GM23338 (cell line): ENCODE results near the gene PSMB10. TPM values are rescaled to one million over a fixed set of nuclear protein-coding genes. Genes with fewer than 3 reads are reported as not detected.

Experiments used
- ATAC-seq: fragments of 200-7000 bp; cut with Tn5 transposase; 3 replicates; pipeline ENCODE4 v1.9.1; 2020
- DNase-seq: peaks from one replicate; pipeline ENCODE4 v3.0.0-alpha.2; 2015; ENCODE audit warnings: low spot score
- H2AFZ ChIP-seq: fragments of 200-600 bp; sonication (generic); 2 replicates; pipeline ENCODE4 v1.8.0; 2016; ENCODE audit warnings: antibody characterized with exemption, mild to moderate bottlenecking, moderate library complexity
- H3F3A ChIP-seq: fragments of 200-600 bp; sonication (generic); replicated peaks from 2 replicates; pipeline ENCODE4 v1.8.0; 2017; ENCODE audit warnings: antibody characterized with exemption, mixed run types, low read depth
- H3K27ac ChIP-seq: fragments of 200-600 bp; sonication (generic); 2 replicates; pipeline ENCODE4 v1.6.1; 2016; ENCODE audit warnings: low read depth
- H3K27me3 ChIP-seq: fragments of 200-600 bp; sonication (generic); 2 replicates; pipeline ENCODE4 v1.8.0; 2016; ENCODE audit warnings: mild to moderate bottlenecking, mixed run types, moderate library complexity; ENCODE audit not compliant: insufficient read depth
- H3K36me3 ChIP-seq: fragments of 200-600 bp; sonication (generic); 2 replicates; pipeline ENCODE4 v1.8.0; 2016; ENCODE audit warnings: mild to moderate bottlenecking; ENCODE audit not compliant: insufficient read depth
- H3K4me1 ChIP-seq: fragments of 200-600 bp; sonication (generic); 2 replicates; pipeline ENCODE4 v1.8.0; 2016; ENCODE audit warnings: mild to moderate bottlenecking, moderate library complexity; ENCODE audit not compliant: insufficient read depth
- H3K4me2 ChIP-seq: fragments of 200-600 bp; sonication (generic); 2 replicates; pipeline ENCODE4 v1.7.1; 2017; ENCODE audit warnings: mixed run types
- H3K4me3 ChIP-seq: fragments of 200-600 bp; sonication (generic); 2 replicates; pipeline ENCODE4 v1.6.1; 2016; ENCODE audit warnings: mixed run types
- H3K79me2 ChIP-seq: fragments of 200-600 bp; sonication (generic); replicated peaks from 2 replicates; pipeline ENCODE4 v1.8.0; 2017; ENCODE audit warnings: mild to moderate bottlenecking; ENCODE audit not compliant: insufficient read depth
- H3K9me2 ChIP-seq: fragments of 200-600 bp; sonication (generic); 2 replicates; pipeline ENCODE4 v1.8.0; 2017; ENCODE audit not compliant: insufficient read depth
- H4K20me1 ChIP-seq: fragments of 200-600 bp; sonication (generic); replicated peaks from 2 replicates; pipeline ENCODE4 v1.8.0; 2017; ENCODE audit warnings: mild to moderate bottlenecking; ENCODE audit not compliant: insufficient read depth
- H3K27ac Mint-ChIP-seq: 2 replicates; pipeline ENCODE4 v1.8.0; 2020; ENCODE audit warnings: inconsistent platforms, mild to moderate bottlenecking, moderate library complexity, mixed read lengths
- H3K27me3 Mint-ChIP-seq: 3 replicates; pipeline ENCODE4 v1.8.0; 2022; ENCODE audit warnings: low read depth, mild to moderate bottlenecking, moderate library complexity, mixed read lengths, inconsistent platforms; ENCODE audit not compliant: insufficient read depth, poor library complexity
- H3K36me3 Mint-ChIP-seq: 3 replicates; pipeline ENCODE4 v1.8.0; 2021; ENCODE audit warnings: low read depth, mild to moderate bottlenecking, inconsistent platforms, moderate library complexity, mixed read lengths
- H3K4me1 Mint-ChIP-seq: 3 replicates; pipeline ENCODE4 v1.8.0; 2020; ENCODE audit warnings: mild to moderate bottlenecking, inconsistent platforms, mixed read lengths
- H3K4me3 Mint-ChIP-seq: 3 replicates; pipeline ENCODE4 v1.8.0; 2021; ENCODE audit warnings: moderate library complexity, mild to moderate bottlenecking, inconsistent platforms, mixed read lengths
- H3K9me3 Mint-ChIP-seq: 3 replicates; pipeline ENCODE4 v1.8.0; 2020; ENCODE audit warnings: moderate library complexity, mild to moderate bottlenecking, inconsistent platforms, mixed read lengths
- CREB1 ChIP-seq: fragments of 250-450 bp; sonication (Bioruptor Pico); IDR thresholded peaks from 2 replicates; pipeline ENCODE4 v1.5.0; 2020; ENCODE audit warnings: low read depth, mild to moderate bottlenecking, moderate library complexity
- CTCF ChIP-seq, 2 experiments: fragments of 200-600 bp in 1 of 2; sonication (generic) in 1 of 2; conservative IDR thresholded peaks; 2 replicates each; pipeline versions ENCODE4 v1.5.1 to v1.6.1; 2016 to 2017; ENCODE audit warnings: antibody characterized with exemption in 2 of 2, low read depth in 2 of 2, mild to moderate bottlenecking in 2 of 2, moderate library complexity in 1 of 2
- ETS1 ChIP-seq: IDR thresholded peaks from 2 replicates; pipeline ENCODE4 v1.6.1; 2016; ENCODE audit warnings: antibody characterized with exemption
- EZH2 ChIP-seq: fragments of 200-600 bp; sonication (generic); IDR thresholded peaks from one replicate; pipeline ENCODE4 v1.8.0; 2017; ENCODE audit warnings: antibody characterized with exemption, mild to moderate bottlenecking, low read depth; ENCODE audit not compliant: unreplicated experiment
- EZH2phosphoT487 ChIP-seq: fragments of 200-600 bp; sonication (generic); IDR thresholded peaks from one replicate; pipeline ENCODE4 v1.8.1; 2018; ENCODE audit warnings: antibody characterized with exemption; ENCODE audit not compliant: unreplicated experiment
- JUNB ChIP-seq: IDR thresholded peaks from one replicate; pipeline ENCODE4 v1.6.1; 2016; ENCODE audit warnings: antibody characterized with exemption; ENCODE audit not compliant: unreplicated experiment
- NANOG ChIP-seq: IDR thresholded peaks from 2 replicates; pipeline ENCODE4 v1.6.1; 2016; ENCODE audit warnings: antibody characterized with exemption, borderline replicate concordance
- POLR2AphosphoS5 ChIP-seq: IDR thresholded peaks from 2 replicates; pipeline ENCODE4 v1.6.1; 2016; ENCODE audit warnings: antibody characterized with exemption, low read depth
- REST ChIP-seq: IDR thresholded peaks from one replicate; pipeline ENCODE4 v1.6.1; 2018; ENCODE audit warnings: antibody characterized with exemption; ENCODE audit not compliant: unreplicated experiment
- STAT1 ChIP-seq: IDR thresholded peaks from one replicate; pipeline ENCODE4 v1.6.1; 2016; ENCODE audit warnings: antibody characterized with exemption; ENCODE audit not compliant: unreplicated experiment
- ZNF114 ChIP-seq: fragments of 250-450 bp; sonication (Bioruptor Pico); IDR thresholded peaks from 2 replicates; pipeline ENCODE4 v1.5.0; 2020; ENCODE audit warnings: mild to moderate bottlenecking, moderate library complexity
- ZNF331 ChIP-seq: fragments of 250-450 bp; sonication (Bioruptor Pico); IDR thresholded peaks from 2 replicates; pipeline ENCODE4 v1.5.0; 2020; ENCODE audit warnings: low read depth, mild to moderate bottlenecking, moderate library complexity
- ZNF462 ChIP-seq: fragments of 250-450 bp; sonication (Bioruptor Pico); IDR thresholded peaks from 2 replicates; pipeline ENCODE4 v1.5.0; 2020; ENCODE audit warnings: mild to moderate bottlenecking, moderate library complexity
- polyA plus RNA-seq: library from polyadenylated mRNA; unstranded; fragments of >200 nt; fragmentation: Nextera tagmentation; extraction: Ambion mirVana; gene quantifications from 2 replicates; pipeline ENCODE4 v1.2.1, GENCODE V29; 2016
- total RNA-seq: library from RNA; depleted of rRNA; stranded (reverse); fragments of >200 nt; shearing (Covaris generic); gene quantifications from 2 replicates; pipeline ENCODE4 v1.2.3, GENCODE V29; 2014

The PSMB10 gene
- total and polyA plus RNA-seq, 2 experiments from 2014 or later: 27.5 to 114 TPM

GRCh38 chr16:67977005-67977404 is 40.4 kb upstream of the PSMB10 start:
- peaks cover 9% of the 10 kb centered on the region for H3K27me3 Mint-ChIP-seq
- Histone ChIP-seq H2AFZ (no peak overlapping the region), H3K4me1 (no peaks in the 10 kb centered on the region), H3F3A (no peaks in the 10 kb centered on the region), H3K27ac (no peak overlapping the region), H3K4me3 (no peak overlapping the region), H3K4me2 (no peak overlapping the region), H3K36me3 (no peaks in the 10 kb centered on the region), H4K20me1 (no peaks in the 10 kb centered on the region), H3K9me2 (no peaks in the 10 kb centered on the region), H3K79me2 (no peaks in the 10 kb centered on the region), H3K27me3 (no peaks in the 10 kb centered on the region)
- no peak overlapping the region for H3K27ac Mint-ChIP-seq
- TF ChIP-seq ETS1 (no peak), EZH2 (no peak), CTCF (conservative IDR thresholded peaks at IDR 0.05; ENCODE audit: low read depth in 2 of 2) (no peak), JUNB (no peak), ZNF462 (CRISPR knock-in tag) (no peak), CREB1 (no peak), POLR2AphosphoS5 (no peak), STAT1 (no peak), REST (no peak), ZNF114 (CRISPR knock-in tag) (no peak), NANOG (no peak), ZNF331 (no peak), EZH2phosphoT487 (no peak)
- H3K4me3 Mint-ChIP-seq: no peak overlapping the region
- no peaks in the 10 kb centered on the region; the same call in 2 of the 3 replicates for H3K4me1 Mint-ChIP-seq
- no peaks in the 10 kb centered on the region for H3K36me3 Mint-ChIP-seq
- no peak for DNase-seq
- ATAC-seq: no peak
- H3K9me3 Mint-ChIP-seq: no peaks in the 10 kb centered on the region
